Ascending aorta (tissue), 2 donors: ENCODE data around the gene KRTDAP. TPM values are rescaled to one million over a fixed set of nuclear protein-coding genes. Genes with fewer than 3 reads are reported as not detected.

Source experiments
- DNase-seq, 2 donors: peaks; one replicate each; pipeline ENCODE4 v3.0.0-alpha.2; 2019; ENCODE audit warnings: low spot score in 2 of 2
- H3K27ac ChIP-seq, 2 donors: fragments of 200-600 bp; sonication (generic); one replicate each; pipeline ENCODE4 v1.5.1; 2016 to 2017; ENCODE audit warnings: mild to moderate bottlenecking in 1 of 2
- H3K27me3 ChIP-seq: fragments of 200-600 bp; sonication (generic); one replicate; pipeline ENCODE4 v1.5.1; 2017
- H3K36me3 ChIP-seq, 2 donors: fragments of 200-600 bp; sonication (generic); one replicate each; pipeline ENCODE4 v1.5.1; 2016
- H3K4me1 ChIP-seq, 2 donors: fragments of 200-600 bp; sonication (generic); one replicate each; pipeline ENCODE4 v1.5.1; 2016 to 2017; ENCODE audit warnings: mild to moderate bottlenecking in 1 of 2
- H3K4me3 ChIP-seq, 2 donors: fragments of 200-600 bp; sonication (generic); one replicate each; pipeline ENCODE4 v1.5.1; 2016 to 2017; ENCODE audit warnings: mild to moderate bottlenecking in 1 of 2
- H3K9me3 ChIP-seq, 2 donors: fragments of 200-600 bp; sonication (generic); one replicate each; pipeline ENCODE4 v1.5.1; 2016
- intact Hi-C: fragments of 100-400 bp; cut with DNase I; formaldehyde crosslinking; loops from one replicate; pipeline ENCODE4 v1.15.1; 2023
- total RNA-seq: library from RNA; depleted of rRNA; stranded (reverse); fragments of >200 nt; gene quantifications from one replicate; pipeline ENCODE4 v1.1.0, GENCODE V29; 2016
- TF ChIP-seq, protein P1 (sequence below), 3 experiments: fragments of 200-600 bp in 2 of 3; fragments of 450-650 bp in 1 of 3; sonication (generic) in 2 of 3; IDR thresholded peaks; one replicate each; pipeline ENCODE4 v1.5.1; 2016 to 2019; ENCODE audit warnings: antibody characterized with exemption in 3 of 3, mild to moderate bottlenecking in 1 of 3, moderate library complexity in 1 of 3

Gene KRTDAP
- total RNA-seq, 1 donor from 2014 or later = not detected

DNA sequence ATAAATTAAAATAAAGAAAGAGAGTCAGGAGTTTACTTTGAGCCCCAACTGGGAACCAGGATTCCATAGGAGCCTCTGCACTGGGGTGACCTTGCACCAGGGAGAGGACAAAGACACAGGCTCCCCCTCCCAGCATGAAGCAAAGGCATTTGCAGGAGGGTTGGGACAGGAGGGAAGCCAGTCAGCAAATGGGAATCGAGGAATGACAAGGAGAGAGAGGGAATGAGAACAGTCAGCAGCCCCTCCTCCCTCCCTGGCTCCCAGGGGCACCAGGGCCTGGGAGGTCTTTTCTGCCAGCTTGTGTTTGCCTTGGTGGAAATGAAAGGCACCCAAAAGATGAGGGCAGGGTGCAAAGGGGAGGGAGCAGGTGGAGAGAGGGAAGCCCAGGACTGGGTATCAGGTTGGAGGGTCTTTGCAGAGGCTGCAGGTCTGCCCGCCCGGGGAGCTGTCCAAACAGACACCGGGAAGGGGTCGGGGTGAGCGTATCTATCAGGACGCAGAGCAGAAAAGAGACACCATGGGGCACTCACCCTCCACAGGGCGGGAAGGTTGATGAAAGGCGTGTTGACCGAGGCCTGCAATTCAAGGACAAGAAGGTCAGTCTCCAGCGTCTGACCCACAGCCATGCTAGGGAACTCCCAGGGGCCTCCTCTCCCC lies 34.0 kb upstream of the KRTDAP start:
- Histone ChIP-seq H3K27ac (no peak overlapping the region), H3K4me1 (no peaks in the 10 kb centered on the region), H3K9me3 (no peaks in the 10 kb centered on the region), H3K36me3 (no peaks in the 10 kb centered on the region), H3K27me3 (no peaks in the 10 kb centered on the region), H3K4me3 (no peak overlapping the region)
- TF ChIP-seq, protein P1, sequence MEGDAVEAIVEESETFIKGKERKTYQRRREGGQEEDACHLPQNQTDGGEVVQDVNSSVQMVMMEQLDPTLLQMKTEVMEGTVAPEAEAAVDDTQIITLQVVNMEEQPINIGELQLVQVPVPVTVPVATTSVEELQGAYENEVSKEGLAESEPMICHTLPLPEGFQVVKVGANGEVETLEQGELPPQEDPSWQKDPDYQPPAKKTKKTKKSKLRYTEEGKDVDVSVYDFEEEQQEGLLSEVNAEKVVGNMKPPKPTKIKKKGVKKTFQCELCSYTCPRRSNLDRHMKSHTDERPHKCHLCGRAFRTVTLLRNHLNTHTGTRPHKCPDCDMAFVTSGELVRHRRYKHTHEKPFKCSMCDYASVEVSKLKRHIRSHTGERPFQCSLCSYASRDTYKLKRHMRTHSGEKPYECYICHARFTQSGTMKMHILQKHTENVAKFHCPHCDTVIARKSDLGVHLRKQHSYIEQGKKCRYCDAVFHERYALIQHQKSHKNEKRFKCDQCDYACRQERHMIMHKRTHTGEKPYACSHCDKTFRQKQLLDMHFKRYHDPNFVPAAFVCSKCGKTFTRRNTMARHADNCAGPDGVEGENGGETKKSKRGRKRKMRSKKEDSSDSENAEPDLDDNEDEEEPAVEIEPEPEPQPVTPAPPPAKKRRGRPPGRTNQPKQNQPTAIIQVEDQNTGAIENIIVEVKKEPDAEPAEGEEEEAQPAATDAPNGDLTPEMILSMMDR (IDR thresholded peaks at IDR 0.05) = no peak
- intact Hi-C loops = no loop called here
- DNase-seq = no peak

DNA sequence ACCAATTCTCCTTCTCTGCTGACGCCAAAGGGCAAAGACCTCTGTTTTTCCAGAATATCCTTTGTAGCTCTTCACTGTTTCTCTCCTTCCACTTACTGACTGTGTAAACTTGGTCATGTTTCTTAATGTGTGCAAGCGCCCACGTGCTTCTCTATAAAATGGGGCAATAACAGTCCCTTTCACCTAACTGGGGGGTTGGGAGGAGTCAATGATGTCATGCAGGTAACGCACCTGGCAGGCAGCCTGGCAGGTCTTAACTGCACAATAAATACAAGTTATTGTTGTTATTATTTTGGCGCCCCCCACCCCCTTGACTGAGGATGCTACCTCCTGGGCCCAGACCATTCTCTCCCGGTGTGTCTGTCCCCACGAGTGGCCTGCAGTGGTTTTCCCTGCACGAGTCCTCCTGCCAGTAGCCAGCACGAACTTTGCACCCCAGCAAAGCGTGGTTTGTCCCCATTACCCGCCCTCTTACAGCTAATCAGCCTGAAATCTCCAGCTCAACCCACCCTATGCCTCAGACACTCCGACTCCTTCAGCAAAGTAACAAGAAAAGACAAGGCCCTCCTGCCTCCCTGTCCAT lies 32.6 kb upstream of the KRTDAP start:
- no peak for DNase-seq

DNA sequence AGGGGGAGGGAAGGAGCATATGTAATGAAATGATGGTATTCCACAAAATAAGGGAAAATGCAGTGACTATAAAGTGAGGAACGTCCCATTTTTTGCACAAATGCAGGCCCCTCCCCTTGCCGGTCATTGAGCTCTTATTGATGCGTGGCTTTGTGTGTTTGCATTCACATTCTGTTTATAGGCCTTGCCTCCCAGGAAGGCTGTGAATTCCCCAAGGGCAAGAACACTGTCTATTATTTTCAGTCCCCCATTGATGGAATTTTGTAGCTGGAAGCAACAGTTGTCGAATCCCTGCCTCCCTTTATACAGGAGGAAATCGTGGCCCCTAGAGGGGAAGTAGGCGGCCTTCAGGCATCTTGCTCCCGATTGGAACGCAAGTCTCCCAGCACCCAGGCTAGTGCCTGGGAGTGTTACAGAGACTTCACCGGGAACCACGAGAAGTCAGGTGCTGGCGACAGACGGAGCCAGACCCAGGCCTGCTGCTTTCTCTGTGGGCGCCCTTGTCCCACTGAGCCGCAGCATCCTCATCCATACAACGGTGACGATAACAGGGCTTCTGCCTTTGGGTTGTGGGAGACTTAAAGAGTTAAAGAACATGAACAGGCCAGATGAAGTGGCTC lies 31.0 kb upstream of the KRTDAP start:
- TF ChIP-seq, protein P1 (IDR thresholded peaks at IDR 0.05) = no peak
- no peak for DNase-seq
- no peak overlapping the region for H3K27ac ChIP-seq
- H3K27me3 ChIP-seq = no peaks in the 10 kb centered on the region
- no peak overlapping the region for H3K4me3 ChIP-seq
- H3K4me1 ChIP-seq = no peaks in the 10 kb centered on the region
- no peaks in the 10 kb centered on the region for H3K36me3 ChIP-seq
- H3K9me3 ChIP-seq = no peaks in the 10 kb centered on the region
- intact Hi-C loops = no loop called here

More for the DNA sequence above, 32.6 kb upstream of the KRTDAP start:
- H3K4me3 ChIP-seq = no peak overlapping the region
- TF ChIP-seq, protein P1 (IDR thresholded peaks at IDR 0.05) = no peak
- intact Hi-C loops = no loop called here
- H3K9me3 ChIP-seq = no peaks in the 10 kb centered on the region
- no peaks in the 10 kb centered on the region for H3K4me1 ChIP-seq
- H3K36me3 ChIP-seq = no peaks in the 10 kb centered on the region
- no peaks in the 10 kb centered on the region for H3K27me3 ChIP-seq
- no peak overlapping the region for H3K27ac ChIP-seq

DNA sequence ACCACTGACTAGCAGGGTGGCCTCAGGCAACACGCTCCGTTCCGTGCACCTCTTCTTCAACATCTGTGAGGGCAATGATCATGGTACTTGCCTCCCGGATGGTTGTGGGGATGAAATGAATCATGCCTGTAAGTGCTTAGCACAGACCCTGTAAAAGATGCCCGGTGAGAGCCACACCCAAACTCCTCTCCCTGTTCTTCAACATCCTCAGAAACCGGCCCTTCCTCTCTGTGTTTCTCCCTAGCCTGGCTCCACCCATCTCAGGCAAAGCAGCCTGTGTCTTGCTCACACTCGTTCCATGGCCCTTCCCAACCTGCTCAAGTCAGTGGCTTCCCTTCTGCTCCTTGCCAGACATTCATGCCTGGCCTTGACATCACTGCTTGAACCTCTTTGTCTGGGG lies 29.0 kb upstream of the KRTDAP start:
- H3K27ac ChIP-seq = no peak overlapping the region
- intact Hi-C loops = no loop called here
- H3K27me3 ChIP-seq = no peaks in the 10 kb centered on the region
- TF ChIP-seq, protein P1 (IDR thresholded peaks at IDR 0.05) = no peak
- H3K9me3 ChIP-seq = no peaks in the 10 kb centered on the region
- H3K36me3 ChIP-seq = no peaks in the 10 kb centered on the region
- no peak overlapping the region for H3K4me3 ChIP-seq
- no peak for DNase-seq
- H3K4me1 ChIP-seq = no peaks in the 10 kb centered on the region

DNA sequence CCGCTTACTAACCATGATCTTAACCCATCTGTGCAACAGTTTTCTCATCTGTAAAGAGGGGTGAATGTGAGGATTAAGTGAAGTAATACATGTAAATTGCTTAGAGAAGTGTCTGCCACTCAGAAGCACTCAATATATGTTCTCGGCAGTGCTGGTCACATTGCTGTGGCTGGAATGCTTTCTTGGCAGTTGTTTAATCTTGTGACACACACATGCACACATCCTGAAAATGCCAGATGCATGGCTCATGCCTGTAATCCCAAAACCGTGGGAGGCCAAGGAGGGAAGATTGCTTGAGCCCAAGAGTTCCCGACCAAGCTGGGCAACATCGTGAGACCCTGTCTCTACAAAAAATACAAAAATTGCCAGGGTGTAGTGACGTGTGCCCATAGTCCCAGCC lies 28.0 kb upstream of the KRTDAP start:
- intact Hi-C loops = no loop called here
- Histone ChIP-seq H3K36me3 (no peaks in the 10 kb centered on the region), H3K27me3 (no peaks in the 10 kb centered on the region), H3K4me1 (no peaks in the 10 kb centered on the region), H3K27ac (no peak overlapping the region), H3K9me3 (no peaks in the 10 kb centered on the region), H3K4me3 (no peak overlapping the region)
- TF ChIP-seq, protein P1 (IDR thresholded peaks at IDR 0.05) = no peak
- DNase-seq = no peak
